ENCODE data around the gene CROCC2.

DNA sequence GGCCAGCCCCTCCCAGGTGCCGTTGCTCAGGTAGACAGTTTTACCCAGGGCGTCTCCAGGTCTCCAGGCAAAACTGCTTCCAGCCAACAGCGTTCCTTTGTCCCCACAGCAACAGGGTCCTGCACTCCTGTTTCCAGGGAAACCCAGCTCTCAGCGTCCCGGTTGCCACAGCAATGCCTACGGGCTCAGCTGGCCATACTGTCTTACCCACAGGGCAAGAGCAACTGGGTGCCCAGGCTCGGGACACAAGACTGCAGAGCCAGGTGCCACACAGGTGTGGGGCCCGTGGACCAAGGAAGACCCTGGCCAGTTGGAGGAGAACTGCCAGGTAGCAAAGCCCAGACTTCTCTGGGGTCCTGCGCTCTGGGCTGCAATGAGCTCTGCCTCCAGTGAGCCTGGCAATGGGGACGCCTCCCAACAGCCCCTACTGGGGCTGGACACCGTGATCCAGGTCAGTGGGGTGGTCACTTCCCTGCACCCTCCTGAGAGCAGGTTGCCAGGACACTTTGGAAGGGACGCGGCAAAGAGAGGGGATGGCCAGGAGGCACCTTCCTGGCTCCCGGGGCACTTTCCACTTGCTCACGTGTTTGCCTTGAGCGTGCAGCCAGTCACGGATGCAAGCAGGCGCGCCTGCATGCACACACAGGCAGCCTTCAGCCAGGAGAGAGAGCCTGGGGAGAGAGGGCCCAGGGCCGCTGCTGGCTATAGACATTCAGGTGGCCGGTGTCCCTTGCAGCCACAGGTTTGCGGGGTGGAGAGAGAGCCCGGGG lies at the start of gene CROCC2:
- TF ChIP-seq, protein P1, sequence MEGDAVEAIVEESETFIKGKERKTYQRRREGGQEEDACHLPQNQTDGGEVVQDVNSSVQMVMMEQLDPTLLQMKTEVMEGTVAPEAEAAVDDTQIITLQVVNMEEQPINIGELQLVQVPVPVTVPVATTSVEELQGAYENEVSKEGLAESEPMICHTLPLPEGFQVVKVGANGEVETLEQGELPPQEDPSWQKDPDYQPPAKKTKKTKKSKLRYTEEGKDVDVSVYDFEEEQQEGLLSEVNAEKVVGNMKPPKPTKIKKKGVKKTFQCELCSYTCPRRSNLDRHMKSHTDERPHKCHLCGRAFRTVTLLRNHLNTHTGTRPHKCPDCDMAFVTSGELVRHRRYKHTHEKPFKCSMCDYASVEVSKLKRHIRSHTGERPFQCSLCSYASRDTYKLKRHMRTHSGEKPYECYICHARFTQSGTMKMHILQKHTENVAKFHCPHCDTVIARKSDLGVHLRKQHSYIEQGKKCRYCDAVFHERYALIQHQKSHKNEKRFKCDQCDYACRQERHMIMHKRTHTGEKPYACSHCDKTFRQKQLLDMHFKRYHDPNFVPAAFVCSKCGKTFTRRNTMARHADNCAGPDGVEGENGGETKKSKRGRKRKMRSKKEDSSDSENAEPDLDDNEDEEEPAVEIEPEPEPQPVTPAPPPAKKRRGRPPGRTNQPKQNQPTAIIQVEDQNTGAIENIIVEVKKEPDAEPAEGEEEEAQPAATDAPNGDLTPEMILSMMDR (conservative IDR thresholded peaks at IDR 0.05) = no peak
- TF ChIP-seq ZFX (IDR thresholded peaks at IDR 0.05) = no peak
